ENCODE measurements around the gene CD1B. TPM values are rescaled to one million over a fixed set of nuclear protein-coding genes. Genes with fewer than 3 reads are reported as not detected.
"Not testable (repeated sequence)": the region's sequence is repeated elsewhere in the genome, so short reads cannot be mapped to it uniquely, and the experiment has no call there.

CD1B gene
- total and polyA plus RNA-seq, 2 experiments from 2014 or later: not detected

DNA sequence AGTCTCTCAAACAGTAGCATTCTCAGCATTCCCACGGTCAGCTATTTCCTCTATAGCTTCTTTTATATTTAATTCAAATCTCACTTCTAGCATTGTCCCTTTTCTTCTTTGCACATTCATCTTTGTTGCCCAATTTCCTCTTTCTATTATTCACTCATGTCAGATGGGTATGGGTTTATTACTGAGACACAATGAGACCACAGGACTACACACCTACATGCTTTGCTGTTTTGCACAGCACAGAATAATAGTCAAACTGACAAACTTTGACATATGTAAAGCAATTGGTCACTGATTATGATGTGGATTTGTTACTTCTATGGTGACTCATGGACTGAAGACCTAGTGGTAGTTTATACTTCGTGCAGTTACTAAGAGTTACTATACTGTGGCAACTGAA is 47.4 kb downstream of the CD1B start:
- H3K27ac ChIP-seq: no peak overlapping the region
- TF ChIP-seq CTCF (IDR thresholded peaks at IDR 0.05; ENCODE audit: low read depth, low read length): no peak
- H3K9me3 ChIP-seq (ENCODE audit: low read depth): no peaks in the 10 kb centered on the region
- H3K27me3 ChIP-seq: no peaks in the 10 kb centered on the region
- no peaks in the 10 kb centered on the region for H3K4me1 ChIP-seq (ENCODE audit: low read depth)
- DNase-seq (ENCODE audit: low read depth in 1 of 2, low spot score in 1 of 2): no peak
- no peaks in the 10 kb centered on the region for H3K36me3 ChIP-seq
- H3K4me3 ChIP-seq: no peak overlapping the region

DNA sequence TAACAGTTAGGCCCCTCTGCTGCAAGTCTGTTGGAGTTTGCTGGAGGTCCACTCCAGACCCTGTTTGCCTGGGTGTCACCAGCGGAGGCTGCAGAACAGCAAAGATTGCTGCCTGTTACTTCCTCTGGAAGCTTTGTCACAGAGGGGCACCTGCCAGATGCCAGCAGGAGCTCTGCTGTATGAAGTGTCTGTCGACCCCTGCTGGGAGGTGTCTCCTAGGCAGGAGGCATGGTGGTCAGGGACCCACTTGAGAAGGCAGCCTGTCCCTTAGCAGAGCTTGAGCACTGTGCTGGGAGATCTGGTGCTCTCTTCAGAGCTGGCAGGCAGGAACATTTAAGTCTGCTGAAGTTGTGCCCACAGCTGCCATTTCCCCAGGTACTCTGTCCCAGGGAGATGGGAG is 48.9 kb downstream of the CD1B start:
- not testable (repeated sequence) for DNase-seq (ENCODE audit: low read depth in 1 of 2, low spot score in 1 of 2); H3K4me1 ChIP-seq (ENCODE audit: low read depth); H3K9me3 ChIP-seq (ENCODE audit: low read depth); H3K27me3 ChIP-seq; H3K27ac ChIP-seq; H3K4me3 ChIP-seq; H3K36me3 ChIP-seq

Other genes starting within 250 kb of the CD1B start
- gene CD1D, start 150.6 kb downstream of the CD1B start, total RNA-seq: 4.6 and 5.4 TPM in 2 replicates
- 6.3 and 8.2 TPM in 2 replicates for gene CD1D, start 150.6 kb downstream of the CD1B start, polyA plus RNA-seq
- gene CD1A, start 77.1 kb downstream of the CD1B start, total RNA-seq: not detected in 2 replicates
- not detected in 2 replicates for gene CD1A, start 77.1 kb downstream of the CD1B start, polyA plus RNA-seq
- gene CD1C, start 41.6 kb downstream of the CD1B start, total RNA-seq: not detected in 2 replicates
- gene CD1C, start 41.6 kb downstream of the CD1B start, polyA plus RNA-seq: not detected in 2 replicates
- not detected in 2 replicates for gene CD1E, start 22.4 kb upstream of the CD1B start, total RNA-seq
- gene CD1E, start 22.4 kb upstream of the CD1B start, polyA plus RNA-seq: not detected in 2 replicates
- not detected in 2 replicates for gene OR10T2, start 67.9 kb upstream of the CD1B start, total RNA-seq
- gene OR10T2, start 67.9 kb upstream of the CD1B start, polyA plus RNA-seq: not detected in 2 replicates
- gene OR10K2, start 94.7 kb upstream of the CD1B start, total RNA-seq: not detected in 2 replicates
- not detected in 2 replicates for gene OR10K2, start 94.7 kb upstream of the CD1B start, polyA plus RNA-seq
- gene OR10K1, start 130.3 kb upstream of the CD1B start, total RNA-seq: not detected in 2 replicates
- gene OR10K1, start 130.3 kb upstream of the CD1B start, polyA plus RNA-seq: not detected in 2 replicates
- gene OR10R2, start 140.7 kb upstream of the CD1B start, total RNA-seq: not detected in 2 replicates
- not detected in 2 replicates for gene OR10R2, start 140.7 kb upstream of the CD1B start, polyA plus RNA-seq
- gene OR6Y1, start 222.9 kb upstream of the CD1B start, total RNA-seq: not detected in 2 replicates
- not detected in 2 replicates for gene OR6Y1, start 222.9 kb upstream of the CD1B start, polyA plus RNA-seq
- gene OR6P1, start 239.0 kb upstream of the CD1B start, total RNA-seq: not detected in 2 replicates
- gene OR6P1, start 239.0 kb upstream of the CD1B start, polyA plus RNA-seq: not detected in 2 replicates
- not detected in 2 replicates for gene OR10X1, start 248.4 kb upstream of the CD1B start, total RNA-seq
- gene OR10X1, start 248.4 kb upstream of the CD1B start, polyA plus RNA-seq: not detected in 2 replicates

Data from cardiac muscle cell (in vitro differentiated cells and primary cell).